HUES48 (cell line): Measurements from ENCODE around the gene IL1F10.

Source experiments
- H3K27ac ChIP-seq: one replicate; pipeline ENCODE4 v1.7.0; 2013; ENCODE audit warnings: low read depth, low read length, inconsistent platforms
- H3K27me3 ChIP-seq: 2 replicates; pipeline ENCODE4 v1.6.1; 2013; ENCODE audit warnings: mild to moderate bottlenecking, low read length; ENCODE audit not compliant: control insufficient read depth, insufficient read depth
- H3K36me3 ChIP-seq: 2 replicates; pipeline ENCODE4 v1.6.1; 2013; ENCODE audit warnings: low read length; ENCODE audit not compliant: control insufficient read depth, insufficient read depth
- H3K4me1 ChIP-seq: 2 replicates; pipeline ENCODE4 v1.6.1; 2013; ENCODE audit warnings: mild to moderate bottlenecking, low read length; ENCODE audit not compliant: control insufficient read depth, insufficient read depth
- H3K4me3 ChIP-seq: 2 replicates; pipeline ENCODE4 v1.5.1; 2013; ENCODE audit warnings: mild to moderate bottlenecking, low read depth, low read length
- H3K9ac ChIP-seq: 2 replicates; pipeline ENCODE4 v1.6.1; 2013; ENCODE audit warnings: mild to moderate bottlenecking, low read depth, low read length, moderate library complexity
- H3K9me3 ChIP-seq: 2 replicates; pipeline ENCODE4 v1.6.1; 2013; ENCODE audit warnings: low read length; ENCODE audit not compliant: control insufficient read depth, insufficient read depth

Gene IL1F10

GRCh38 chr2:113069676-113070605 lies 2.2 kb downstream of the IL1F10 start:
- Histone ChIP-seq H3K27ac (no peak overlapping the region), H3K36me3 (no peaks in the 10 kb centered on the region), H3K4me1 (no peaks in the 10 kb centered on the region), H3K4me3 (no peak overlapping the region), H3K27me3 (no peaks in the 10 kb centered on the region), H3K9ac (no peak overlapping the region), H3K9me3 (0 out of 2 replicates have a peak, but pooled peaks cover 7% of the 10 kb centered on the region)

- H3K4me3 ChIP-seq: no peak overlapping the region
- H3K27ac ChIP-seq: no peak overlapping the region
- H3K27me3 ChIP-seq: no peaks in the 10 kb centered on the region
These were observed 2.8 kb downstream of the IL1F10 start for GRCh38 chr2:113070606-113070975.

GRCh38 chr2:113072584-113072983 lies 4.8 kb downstream of the IL1F10 start:
- Histone ChIP-seq H3K9ac (no peak overlapping the region), H3K4me1 (no peaks in the 10 kb centered on the region), H3K4me3 (no peak overlapping the region), H3K9me3 (no peaks in the 10 kb centered on the region), H3K27me3 (no peaks in the 10 kb centered on the region), H3K36me3 (no peaks in the 10 kb centered on the region), H3K27ac (no peak overlapping the region)

More at GRCh38 chr2:113070606-113070975, 2.8 kb downstream of the IL1F10 start:
- Histone ChIP-seq H3K9me3 (0 out of 2 replicates have a peak, but pooled peaks cover 3% of the 10 kb centered on the region), H3K4me1 (no peaks in the 10 kb centered on the region), H3K9ac (no peak overlapping the region), H3K36me3 (no peaks in the 10 kb centered on the region)

GRCh38 chr2:113073325-113073834 lies 5.6 kb downstream of the IL1F10 start:
- H3K27ac ChIP-seq: no peak overlapping the region
- no peaks in the 10 kb centered on the region for H3K9me3 ChIP-seq
- H3K36me3 ChIP-seq: no peaks in the 10 kb centered on the region
- no peaks in the 10 kb centered on the region for H3K4me1 ChIP-seq
- H3K9ac ChIP-seq: no peak overlapping the region
- H3K4me3 ChIP-seq: no peak overlapping the region
- H3K27me3 ChIP-seq: no peaks in the 10 kb centered on the region

- no peaks in the 10 kb centered on the region for H3K27me3 ChIP-seq
- no peak overlapping the region for H3K27ac ChIP-seq
- H3K9me3 ChIP-seq: no peaks in the 10 kb centered on the region
- 0 out of 2 replicates have a peak, but pooled peaks cover 3% of the 10 kb centered on the region for H3K4me1 ChIP-seq
- no peak overlapping the region for H3K4me3 ChIP-seq
- H3K36me3 ChIP-seq: no peaks in the 10 kb centered on the region
- H3K9ac ChIP-seq: no peak overlapping the region
These were observed 7.3 kb downstream of the IL1F10 start for GRCh38 chr2:113075030-113075429.

- no peaks in the 10 kb centered on the region for H3K36me3 ChIP-seq
- no peaks in the 10 kb centered on the region for H3K9me3 ChIP-seq
- H3K4me3 ChIP-seq: no peak overlapping the region
- H3K27me3 ChIP-seq: no peaks in the 10 kb centered on the region
- H3K4me1 ChIP-seq: 0 out of 2 replicates have a peak, but pooled peaks cover 3% of the 10 kb centered on the region
- H3K27ac ChIP-seq: no peak overlapping the region
- H3K9ac ChIP-seq: no peak overlapping the region
These were observed 7.8 kb downstream of the IL1F10 start for GRCh38 chr2:113075600-113075999.

GRCh38 chr2:113076954-113077669 lies 9.3 kb downstream of the IL1F10 start:
- Histone ChIP-seq H3K27me3 (no peaks in the 10 kb centered on the region), H3K4me3 (no peak overlapping the region), H3K27ac (no peak overlapping the region), H3K9me3 (no peaks in the 10 kb centered on the region), H3K4me1 (0 out of 2 replicates have a peak, but pooled peaks cover 3% of the 10 kb centered on the region), H3K36me3 (no peaks in the 10 kb centered on the region), H3K9ac (no peak overlapping the region)

- H3K27ac ChIP-seq: no peak overlapping the region
- no peak overlapping the region for H3K9ac ChIP-seq
- H3K27me3 ChIP-seq: no peaks in the 10 kb centered on the region
- H3K9me3 ChIP-seq: no peaks in the 10 kb centered on the region
- H3K4me1 ChIP-seq: 0 out of 2 replicates have a peak, but pooled peaks cover 3% of the 10 kb centered on the region
- no peak overlapping the region for H3K4me3 ChIP-seq
- H3K36me3 ChIP-seq: no peaks in the 10 kb centered on the region
These were observed 10.2 kb downstream of the IL1F10 start for GRCh38 chr2:113077921-113078320.

- Histone ChIP-seq H3K9ac (no peak overlapping the region), H3K4me1 (0 out of 2 replicates have a peak, but pooled peaks cover 3% of the 10 kb centered on the region), H3K9me3 (no peaks in the 10 kb centered on the region), H3K36me3 (no peaks in the 10 kb centered on the region), H3K4me3 (no peak overlapping the region), H3K27me3 (no peaks in the 10 kb centered on the region), H3K27ac (no peak overlapping the region)
These were observed 10.6 kb downstream of the IL1F10 start for GRCh38 chr2:113078350-113078839.

- Histone ChIP-seq H3K4me3 (no peak overlapping the region), H3K9me3 (no peaks in the 10 kb centered on the region), H3K9ac (no peak overlapping the region), H3K36me3 (no peaks in the 10 kb centered on the region), H3K27me3 (no peaks in the 10 kb centered on the region), H3K27ac (no peak overlapping the region), H3K4me1 (0 out of 2 replicates have a peak, but pooled peaks cover 3% of the 10 kb centered on the region)
These were observed 11.4 kb downstream of the IL1F10 start for GRCh38 chr2:113079131-113079530.
